Measurements from ENCODE around the gene ZDHHC24.

- TF ChIP-seq POLR2A (IDR thresholded peaks at IDR 0.05) (no peak), CTCF (IDR thresholded peaks at IDR 0.05) (no peak)
Measured at GRCh38 chr11:66570079-66570849, 24.4 kb upstream of the ZDHHC24 start.

Data from lower leg skin (tissue), 3 donors.